Liver (tissue), 9 donors: ENCODE data around the gene NUP214. TPM values are rescaled to one million over a fixed set of nuclear protein-coding genes. Genes with fewer than 3 reads are reported as not detected.

Source experiments
- DNase-seq: peaks from one replicate; pipeline ENCODE4 v3.0.0-alpha.2; 2017; ENCODE audit warnings: low spot score
- H3K27ac ChIP-seq, 2 donors: one replicate each; pipeline ENCODE4 v1.7.0; 2013; ENCODE audit warnings: inconsistent platforms in 2 of 2, low read length in 2 of 2, control low read depth in 1 of 2, low read depth in 1 of 2, mild to moderate bottlenecking in 1 of 2
- H3K27me3 ChIP-seq, 4 donors: one replicate each; pipeline versions ENCODE4 v1.6.1 to v1.7.0; 2013; ENCODE audit warnings: low read length in 3 of 4, inconsistent platforms in 1 of 4, mild to moderate bottlenecking in 1 of 4, moderate library complexity in 1 of 4; ENCODE audit not compliant: control insufficient read depth in 4 of 4, insufficient read depth in 4 of 4
- H3K36me3 ChIP-seq, 4 donors: one replicate each; pipeline versions ENCODE4 v1.6.1 to v1.7.0; 2013; ENCODE audit warnings: low read length in 3 of 4, mild to moderate bottlenecking in 3 of 4, low read depth in 1 of 4, moderate library complexity in 1 of 4; ENCODE audit not compliant: control insufficient read depth in 4 of 4, insufficient read depth in 3 of 4
- H3K4me1 ChIP-seq, 4 donors: one replicate each; pipeline versions ENCODE4 v1.6.1 to v1.7.0; 2013; ENCODE audit warnings: low read length in 3 of 4, mild to moderate bottlenecking in 3 of 4, moderate library complexity in 1 of 4; ENCODE audit not compliant: control insufficient read depth in 4 of 4, insufficient read depth in 4 of 4
- H3K4me3 ChIP-seq, 3 donors: one replicate each; pipeline versions ENCODE4 v1.6.1 to v1.7.0; 2013; ENCODE audit warnings: low read length in 3 of 3, control low read depth in 1 of 3, low read depth in 1 of 3, mild to moderate bottlenecking in 1 of 3
- H3K9ac ChIP-seq, 2 donors: one replicate each; pipeline ENCODE4 v1.7.0; 2013; ENCODE audit warnings: low read length in 2 of 2, mild to moderate bottlenecking in 2 of 2, moderate library complexity in 2 of 2, control low read depth in 1 of 2, low read depth in 1 of 2
- H3K9me3 ChIP-seq, 4 donors: one replicate each; pipeline versions ENCODE4 v1.6.1 to v1.7.0; 2013; ENCODE audit warnings: low read length in 3 of 4; ENCODE audit not compliant: control insufficient read depth in 4 of 4
- EGR1 ChIP-seq, 2 donors: IDR thresholded peaks; 2 replicates each; pipeline ENCODE4 v1.6.1; 2016 to 2018; ENCODE audit warnings: antibody characterized with exemption in 2 of 2, low read depth in 2 of 2
- FOXA1 ChIP-seq: IDR thresholded peaks from 2 replicates; pipeline ENCODE4 v1.6.1; 2016; ENCODE audit warnings: antibody characterized with exemption
- GABPA ChIP-seq, 2 donors: IDR thresholded peaks in 1 of 2; conservative IDR thresholded peaks in 1 of 2; 2 replicates each; pipeline ENCODE4 v1.6.1; 2016; ENCODE audit warnings: antibody characterized with exemption in 2 of 2, mild to moderate bottlenecking in 1 of 2, moderate library complexity in 1 of 2
- HNF4A ChIP-seq, 2 donors: conservative IDR thresholded peaks; 2 replicates each; pipeline ENCODE4 v1.6.1; 2016; ENCODE audit warnings: antibody characterized with exemption in 2 of 2, mild to moderate bottlenecking in 2 of 2
- JUND ChIP-seq, 2 donors: IDR thresholded peaks; 2 replicates each; pipeline ENCODE4 v1.6.1; 2016; ENCODE audit warnings: antibody characterized with exemption in 2 of 2
- MAX ChIP-seq: IDR thresholded peaks from 2 replicates; pipeline ENCODE4 v1.6.1; 2016; ENCODE audit warnings: antibody characterized with exemption
- NR2F2 ChIP-seq: IDR thresholded peaks from 2 replicates; pipeline ENCODE4 v1.6.1; 2016; ENCODE audit warnings: antibody characterized with exemption
- RAD21 ChIP-seq, 2 donors: IDR thresholded peaks; 2 replicates each; pipeline ENCODE4 v1.6.1; 2016; ENCODE audit warnings: antibody characterized with exemption in 2 of 2, mild to moderate bottlenecking in 2 of 2
- REST ChIP-seq: IDR thresholded peaks from 2 replicates; pipeline ENCODE4 v1.6.1; 2016; ENCODE audit warnings: antibody characterized with exemption, mild to moderate bottlenecking
- RXRA ChIP-seq, 2 donors: IDR thresholded peaks; 2 replicates each; pipeline ENCODE4 v1.6.1; 2017 to 2018; ENCODE audit warnings: antibody characterized with exemption in 2 of 2, mild to moderate bottlenecking in 1 of 2
- TAF1 ChIP-seq: conservative IDR thresholded peaks from 2 replicates; pipeline ENCODE4 v1.6.1; 2016; ENCODE audit warnings: antibody characterized with exemption, mild to moderate bottlenecking
- YY1 ChIP-seq: IDR thresholded peaks from 2 replicates; pipeline ENCODE4 v1.6.1; 2016; ENCODE audit warnings: antibody characterized with exemption, mild to moderate bottlenecking
- ZBTB33 ChIP-seq: IDR thresholded peaks from 2 replicates; pipeline ENCODE4 v1.6.1; 2016; ENCODE audit warnings: antibody characterized with exemption
- WGBS: extraction: QIAGEN DNeasy Blood & Tissue Kit; methylation state at CpG from one replicate; pipeline ENCODE4 v1.1.7; 2013; 5-methylcytosine and 5-hydroxymethylcytosine counted together
- polyA plus RNA-seq, 2 donors: library from polyadenylated mRNA; stranded (reverse) in 1 of 2; unstranded in 1 of 2; fragments of 200-250 nt in 1 of 2; fragments of >200 nt in 1 of 2; fragmentation: Nextera tagmentation in 1 of 2; extraction: Ambion mirVana in 1 of 2; gene quantifications; one replicate each; pipeline versions ENCODE4 v1.2.1 to v1.2.3, GENCODE V29; 2013 to 2015
- total RNA-seq, 2 donors: library from RNA; depleted of rRNA; stranded (reverse); fragments of >200 nt; gene quantifications; one replicate each; pipeline ENCODE4 v1.2.3, GENCODE V29; 2014
- TF ChIP-seq, protein P1 (sequence below): IDR thresholded peaks from 2 replicates; pipeline ENCODE4 v1.6.1; 2016; ENCODE audit warnings: antibody characterized with exemption
- donor health status: healthy.
- donor health status: healthy.
- donor health status: healthy.
- donor health status: healthy.
- donor health status: healthy.

Gene NUP214
- total and polyA plus RNA-seq, 4 donors, result 8.8 to 19.5 (median 16.5) TPM

DNA sequence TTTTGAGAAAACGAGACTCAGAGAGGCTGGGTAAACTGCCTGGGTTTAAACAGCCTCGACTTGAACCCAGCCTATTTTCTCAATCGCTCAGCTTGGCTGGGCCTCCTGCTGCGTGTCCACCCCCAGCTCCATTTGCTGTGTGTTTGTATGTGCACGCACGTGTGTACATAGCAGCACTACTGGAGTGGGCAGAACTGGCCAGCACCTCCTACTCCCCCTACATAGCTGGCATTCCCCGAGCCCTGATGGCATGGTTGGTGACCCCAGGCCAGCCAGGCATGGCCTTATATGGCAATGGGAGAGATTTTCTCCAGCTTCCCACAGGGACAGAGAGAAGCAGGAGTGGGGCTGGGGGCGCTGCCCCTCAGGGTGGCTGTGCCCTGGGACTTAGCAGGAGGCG lies 24.9 kb upstream of the NUP214 start (continued):
- no peak for TF ChIP-seq REST
- TF ChIP-seq MAX, result no peak
- no peak for TF ChIP-seq GABPA (IDR thresholded peaks at IDR 0.05 in 1 of 2, conservative IDR thresholded peaks at IDR 0.05 in 1 of 2)
- no peak for TF ChIP-seq YY1
- no peak for TF ChIP-seq RXRA (IDR thresholded peaks at IDR 0.05)
- TF ChIP-seq TAF1, result no peak

- Histone ChIP-seq H3K4me1 (peaks cover 4 to 9% (median 5%) of the 10 kb centered on the region in 4 donors), H3K9me3 (no peaks in the 10 kb centered on the region), H3K27ac (no peak overlapping the region), H3K9ac (no peak overlapping the region), H3K36me3 (no peaks in the 10 kb centered on the region), H3K4me3 (no peak overlapping the region), H3K27me3 (peaks cover 0 to 6% (median 0%) of the 10 kb centered on the region in 4 donors)
- WGBS, result 91% methylated on average over 11 of the region's 11 CpGs
- TF ChIP-seq NR2F2, result no peak
- TF ChIP-seq HNF4A (conservative IDR thresholded peaks at IDR 0.05), result no peak
- TF ChIP-seq JUND (IDR thresholded peaks at IDR 0.05), result no peak
- TF ChIP-seq REST, result no peak
- no peak for TF ChIP-seq EGR1 (IDR thresholded peaks at IDR 0.05; ENCODE audit: low read depth in 2 of 2)
- TF ChIP-seq FOXA1, result no peak
- no peak for TF ChIP-seq TAF1
- TF ChIP-seq YY1, result no peak
- TF ChIP-seq ZBTB33, result no peak
- TF ChIP-seq, protein P1, sequence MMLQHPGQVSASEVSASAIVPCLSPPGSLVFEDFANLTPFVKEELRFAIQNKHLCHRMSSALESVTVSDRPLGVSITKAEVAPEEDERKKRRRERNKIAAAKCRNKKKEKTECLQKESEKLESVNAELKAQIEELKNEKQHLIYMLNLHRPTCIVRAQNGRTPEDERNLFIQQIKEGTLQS, result no peak
- no peak for TF ChIP-seq MAX
- no peak for TF ChIP-seq RAD21 (IDR thresholded peaks at IDR 0.05)
- no peak for DNase-seq
These were observed 24.0 kb upstream of the NUP214 start for GRCh38 chr9:131101207-131101964.
